ENCODE results near the gene DHFR2.
"Not testable (repeated sequence)": the region's sequence is repeated elsewhere in the genome, so short reads cannot be mapped to it uniquely, and the experiment has no call there.

DHFR2 gene

GRCh38 chr3:94062513-94063404 is at the start of gene DHFR2, which contains the start of gene NSUN3:
TSS of gene DHFR2 (minus strand) at chr3:94062916. CDS start at chr3:94061511, 1,405 bp downstream.
TSS of gene NSUN3 (plus strand) at chr3:94063061. CDS start at chr3:94063127, 66 bp downstream.
- peak in 57 of 58 donors; percentile 35 to 92 (median 77) for DNase-seq

GRCh38 chr3:94110854-94111253 is 48.1 kb upstream of the DHFR2 start:
- no peak for DNase-seq

GRCh38 chr3:94110232-94110631 is 47.5 kb upstream of the DHFR2 start:
- DNase-seq = not testable (repeated sequence)

- DNase-seq = no peak
Observed at GRCh38 chr3:94106268-94106667, 43.6 kb upstream of the DHFR2 start.

- DNase-seq = no peak
Observed at GRCh38 chr3:94101860-94102259, 39.1 kb upstream of the DHFR2 start.

GRCh38 chr3:94099311-94099710 is 36.6 kb upstream of the DHFR2 start:
- DNase-seq = no peak

GRCh38 chr3:94098452-94098851 is 35.7 kb upstream of the DHFR2 start:
- no peak for DNase-seq

GRCh38 chr3:94095111-94095510 is 32.4 kb upstream of the DHFR2 start:
- DNase-seq = no peak

GRCh38 chr3:94093151-94093550 is 30.4 kb upstream of the DHFR2 start:
- DNase-seq = no peak

GRCh38 chr3:94092086-94092485 is 29.4 kb upstream of the DHFR2 start:
- DNase-seq = no peak

GRCh38 chr3:94089126-94089525 is 26.4 kb upstream of the DHFR2 start:
- no peak for DNase-seq

GRCh38 chr3:94083261-94083660 is 20.5 kb upstream of the DHFR2 start:
- no peak for DNase-seq

GRCh38 chr3:94082391-94082937 is 19.7 kb upstream of the DHFR2 start:
- no peak for DNase-seq

GRCh38 chr3:94081884-94082283 is 19.2 kb upstream of the DHFR2 start:
- DNase-seq = no peak

GRCh38 chr3:94080552-94080951 is 17.8 kb upstream of the DHFR2 start:
- DNase-seq = not testable (repeated sequence)

- DNase-seq = no peak
Observed at GRCh38 chr3:94076055-94076454, 13.3 kb upstream of the DHFR2 start.

- no peak for DNase-seq
Observed at GRCh38 chr3:94071713-94072284, 9.1 kb upstream of the DHFR2 start.

- no peak for DNase-seq
Observed at GRCh38 chr3:94070341-94070911, 7.7 kb upstream of the DHFR2 start.

GRCh38 chr3:94069194-94069813 is 6.6 kb upstream of the DHFR2 start:
- no peak for DNase-seq

GRCh38 chr3:94066506-94067500 is 4.1 kb upstream of the DHFR2 start:
- no peak for DNase-seq

Data from anterior cingulate cortex (tissue), 58 donors.